ENCODE results near the gene INTS4. TPM values are rescaled to one million over a fixed set of nuclear protein-coding genes. Genes with fewer than 3 reads are reported as not detected.

The INTS4 gene
- total and polyA plus RNA-seq, 12 donors = 17.8 to 69.6 (median 37.2) TPM

GRCh38 chr11:77981346-77981947 is 13.0 kb downstream of the INTS4 start:
- Histone ChIP-seq H3K27me3 (no peaks in the 10 kb centered on the region), H3K4me1 (replicated peaks in 1 of 2) (no peaks in the 10 kb centered on the region), H3K9me3 (replicated peaks in 1 of 3) (no peaks in the 10 kb centered on the region), H3K4me3 (no peak overlapping the region), H3K27ac (no peak overlapping the region), H3K36me3 (replicated peaks in 1 of 2) (peaks cover 0 to 31% of the 10 kb centered on the region in 2 donors)
- TF ChIP-seq, protein P1, sequence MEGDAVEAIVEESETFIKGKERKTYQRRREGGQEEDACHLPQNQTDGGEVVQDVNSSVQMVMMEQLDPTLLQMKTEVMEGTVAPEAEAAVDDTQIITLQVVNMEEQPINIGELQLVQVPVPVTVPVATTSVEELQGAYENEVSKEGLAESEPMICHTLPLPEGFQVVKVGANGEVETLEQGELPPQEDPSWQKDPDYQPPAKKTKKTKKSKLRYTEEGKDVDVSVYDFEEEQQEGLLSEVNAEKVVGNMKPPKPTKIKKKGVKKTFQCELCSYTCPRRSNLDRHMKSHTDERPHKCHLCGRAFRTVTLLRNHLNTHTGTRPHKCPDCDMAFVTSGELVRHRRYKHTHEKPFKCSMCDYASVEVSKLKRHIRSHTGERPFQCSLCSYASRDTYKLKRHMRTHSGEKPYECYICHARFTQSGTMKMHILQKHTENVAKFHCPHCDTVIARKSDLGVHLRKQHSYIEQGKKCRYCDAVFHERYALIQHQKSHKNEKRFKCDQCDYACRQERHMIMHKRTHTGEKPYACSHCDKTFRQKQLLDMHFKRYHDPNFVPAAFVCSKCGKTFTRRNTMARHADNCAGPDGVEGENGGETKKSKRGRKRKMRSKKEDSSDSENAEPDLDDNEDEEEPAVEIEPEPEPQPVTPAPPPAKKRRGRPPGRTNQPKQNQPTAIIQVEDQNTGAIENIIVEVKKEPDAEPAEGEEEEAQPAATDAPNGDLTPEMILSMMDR (IDR thresholded peaks at IDR 0.05) = no peak
- TF ChIP-seq POLR2A (IDR thresholded peaks at IDR 0.05) = no peak
- no peak for DNase-seq
- 94 to 100% (median 97%) methylated on average over 2 of the region's 2 CpGs for WGBS, 4 donors
- intact Hi-C loops (cut with DNase I) = no loop called here

- Histone ChIP-seq H3K4me1 (replicated peaks in 1 of 2) (no peaks in the 10 kb centered on the region), H3K4me3 (no peak overlapping the region), H3K27ac (no peak overlapping the region), H3K36me3 (replicated peaks in 1 of 2) (no peaks in the 10 kb centered on the region), H3K27me3 (no peaks in the 10 kb centered on the region), H3K9me3 (replicated peaks in 1 of 3) (no peaks in the 10 kb centered on the region)
- DNase-seq = no peak
- WGBS, 4 donors = 81 to 90% (median 83%) methylated on average over 2 of the region's 2 CpGs
- intact Hi-C loops (cut with DNase I) = no loop called here
- TF ChIP-seq, protein P1 (IDR thresholded peaks at IDR 0.05) = no peak
- no peak for TF ChIP-seq POLR2A (IDR thresholded peaks at IDR 0.05)
These were observed 26.1 kb downstream of the INTS4 start for GRCh38 chr11:77968337-77968736.

- H3K4me1 ChIP-seq (replicated peaks in 1 of 2) = no peaks in the 10 kb centered on the region
- no peak overlapping the region for H3K27ac ChIP-seq
- no peaks in the 10 kb centered on the region for H3K9me3 ChIP-seq (replicated peaks in 1 of 3)
- no peak overlapping the region for H3K4me3 ChIP-seq
- no peaks in the 10 kb centered on the region for H3K27me3 ChIP-seq
- H3K36me3 ChIP-seq (replicated peaks in 1 of 2) = no peaks in the 10 kb centered on the region
- no peak for DNase-seq
- intact Hi-C loops (cut with DNase I) = no loop called here
- TF ChIP-seq, protein P1 (IDR thresholded peaks at IDR 0.05) = no peak
- TF ChIP-seq POLR2A (IDR thresholded peaks at IDR 0.05) = no peak
These were observed 26.7 kb downstream of the INTS4 start for GRCh38 chr11:77967753-77968152.

DNA sequence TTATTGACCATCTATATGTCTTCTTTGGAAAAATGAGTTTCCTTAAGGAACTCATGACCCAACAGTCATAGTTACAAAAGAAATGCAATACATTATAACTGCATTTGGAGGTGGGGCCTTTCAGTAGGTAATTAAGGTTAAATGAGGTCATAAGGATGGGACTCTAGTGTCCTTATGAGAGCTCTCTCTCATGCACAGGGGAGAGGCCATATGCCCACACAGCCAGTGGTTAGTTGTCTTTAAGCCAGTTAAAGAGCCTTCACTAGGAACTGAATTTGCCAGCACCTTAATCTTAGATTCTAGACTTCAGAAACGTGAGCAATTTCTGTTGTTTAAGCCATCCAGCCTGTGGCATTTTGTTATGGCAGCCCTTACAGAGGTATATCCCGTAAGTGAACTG is 27.3 kb downstream of the INTS4 start:
- Histone ChIP-seq H3K27me3 (no peaks in the 10 kb centered on the region), H3K27ac (no peak overlapping the region), H3K36me3 (replicated peaks in 1 of 2) (no peaks in the 10 kb centered on the region), H3K4me1 (replicated peaks in 1 of 2) (no peaks in the 10 kb centered on the region), H3K9me3 (replicated peaks in 1 of 3) (no peaks in the 10 kb centered on the region), H3K4me3 (no peak overlapping the region)
- intact Hi-C loops (cut with DNase I) = no loop called here
- TF ChIP-seq, protein P1 (IDR thresholded peaks at IDR 0.05) = no peak
- no peak for TF ChIP-seq POLR2A (IDR thresholded peaks at IDR 0.05)
- WGBS, 4 donors = 73 to 88% (median 78%) methylated on average over 2 of the region's 2 CpGs
- DNase-seq = no peak

All from adrenal gland (tissue), 12 donors.